ENCODE measurements around the gene RAB40C. TPM values are rescaled to one million over a fixed set of nuclear protein-coding genes. Genes with fewer than 3 reads are reported as not detected.

The RAB40C gene
- total RNA-seq (2021) (22.5 to 28.0 TPM (median 26.2 TPM) in 3 replicates), Bru-seq, nascent RNA (percentile 50 among the genes with signal in this experiment)
- long read RNA-seq, experiment 1, transcript RAB40C-204 (7 exons, 2,569 nt), result major isoform, 71 of 160 reads
- long read RNA-seq, experiment 1, transcript RAB40C-201 (6 exons, 2,699 nt), result minor isoform, 46 of 160 reads
- long read RNA-seq, experiment 1, partial matches to known transcripts, result 3 of 160 reads
- long read RNA-seq, experiment 1, other reads (novel, unspliced or antisense), result 32 of 160 reads
- long read RNA-seq, experiment 2, transcript RAB40C-201 (6 exons, 2,699 nt), result minor isoform, 6 of 21 reads
- long read RNA-seq, experiment 2, transcript RAB40C-204 (7 exons, 2,569 nt), result major isoform, 7 of 21 reads
- long read RNA-seq, experiment 2, partial matches to known transcripts, result 0 of 21 reads
- long read RNA-seq, experiment 2, other reads (novel, unspliced or antisense), result 4 of 21 reads
- long read RNA-seq, experiment 3, result 0 reads

- POLR2A ChIA-PET, result no interaction called here
- Mint-ChIP-seq H3K4me3 (peak within 1 kb of the TSS; percentile 98), H3K27me3 (ENCODE audit: low read depth) (peaks cover 44% of the 10 kb centered on the region), H3K4me1 (peaks cover 20% of the 10 kb centered on the region), H3K36me3 (peaks cover 2% of the 10 kb centered on the region), H3K9me3 (no peaks in the 10 kb centered on the region), H3K27ac (peak within 1 kb of the TSS; percentile 100)
- TF ChIP-seq NFYB (CRISPR knock-in tag; conservative IDR thresholded peaks at IDR 0.05; ENCODE audit: low read depth) (peak; percentile 90), RORB (CRISPR knock-in tag; IDR thresholded peaks at IDR 0.05) (no peak), ZNF425 (CRISPR knock-in tag; conservative IDR thresholded peaks at IDR 0.05) (no peak), SP1 (CRISPR knock-in tag; conservative IDR thresholded peaks at IDR 0.05) (peak; percentile 49), ZNF138 (CRISPR knock-in tag; conservative IDR thresholded peaks at IDR 0.05) (no peak), JUN (CRISPR knock-in tag; IDR thresholded peaks at IDR 0.05) (no peak), CTCF (IDR thresholded peaks at IDR 0.05) (no peak), NFE2L1 (CRISPR knock-in tag; IDR thresholded peaks at IDR 0.05) (no peak)
- DNase-seq (ENCODE audit: low spot score) (peak; percentile 98), ATAC-seq (peak; percentile 91)
- CTCF ChIA-PET, result interaction anchor here (0.9 to 1.6 kb wide), 10 partner anchors 10 to 78 kb away, joined by 3 to 7 read pairs (median 4); partner anchors contain the start of genes RHOT2 and WDR90
These were observed at the start of gene RAB40C for GRCh38 chr16:589658-590187. TSS of gene RAB40C (plus strand) at chr16:590066. CDS start at chr16:590292, 226 bp downstream.

- no peaks in the 10 kb centered on the region for H3K27me3 Mint-ChIP-seq (ENCODE audit: low read depth)
- no peak overlapping the region for H3K4me3 Mint-ChIP-seq
- DNase-seq (ENCODE audit: low spot score) (no peak), ATAC-seq (no peak)
- ChIA-PET POLR2A (no interaction called here), CTCF (interaction anchor here (1.0 to 2.4 kb wide), 5 partner anchors 9 to 60 kb away, joined by 3 to 7 read pairs (median 4); no protein-coding TSS in a partner anchor)
- no peaks in the 10 kb centered on the region for H3K4me1 Mint-ChIP-seq
- no peaks in the 10 kb centered on the region for H3K9me3 Mint-ChIP-seq
- H3K27ac Mint-ChIP-seq, result no peak overlapping the region
- TF ChIP-seq ZNF121 (CRISPR knock-in tag; IDR thresholded peaks at IDR 0.05) (no peak), NFE2L1 (CRISPR knock-in tag; IDR thresholded peaks at IDR 0.05) (no peak), E2F1 (CRISPR knock-in tag; IDR thresholded peaks at IDR 0.05) (no peak), ZNF396 (CRISPR knock-in tag; IDR thresholded peaks at IDR 0.05; ENCODE audit: borderline replicate concordance) (no peak), CBFB (CRISPR knock-in tag; IDR thresholded peaks at IDR 0.05; ENCODE audit: low read depth) (no peak), ESRRA (CRISPR knock-in tag; IDR thresholded peaks at IDR 0.05; ENCODE audit: borderline replicate concordance) (no peak), PREB (CRISPR knock-in tag; IDR thresholded peaks at IDR 0.05; ENCODE audit: borderline replicate concordance) (no peak), ZNF416 (CRISPR knock-in tag; IDR thresholded peaks at IDR 0.05) (no peak), ZNF512 (CRISPR knock-in tag; IDR thresholded peaks at IDR 0.05; ENCODE audit: borderline replicate concordance) (no peak), IRF2 (CRISPR knock-in tag; IDR thresholded peaks at IDR 0.05; ENCODE audit: borderline replicate concordance, low read depth) (no peak), NFYB (CRISPR knock-in tag; conservative IDR thresholded peaks at IDR 0.05; ENCODE audit: low read depth) (no peak), GRHL2 (CRISPR knock-in tag; IDR thresholded peaks at IDR 0.05; ENCODE audit: insufficient replicate concordance, severe bottlenecking) (no peak), ATF6 (CRISPR knock-in tag; IDR thresholded peaks at IDR 0.05) (no peak)
- H3K36me3 Mint-ChIP-seq, result peaks cover 3% of the 10 kb centered on the region; the same call in 1 of the 2 replicates
These were observed 49.1 kb upstream of the RAB40C start for GRCh38 chr16:540645-541340.

Measured in WTC11 (cell line).